A549 (cell line): ENCODE measurements around the gene ZFYVE27. TPM values are rescaled to one million over a fixed set of nuclear protein-coding genes. Genes with fewer than 3 reads are reported as not detected.

Experiments
- ATAC-seq, 2 experiments: fragments of 200-7000 bp in 1 of 2; fragments of >200 bp in 1 of 2; cut with Nextera tagmentation in 1 of 2; cut with Tn5 transposase in 1 of 2; 3 replicates each; pipeline versions ENCODE4 v1.8.0 to v1.9.1; 2018 to 2020; ENCODE audit warnings: mild to moderate bottlenecking in 1 of 2, moderate library complexity in 1 of 2
- CTCF ChIA-PET: fragments of 300-600 bp; sonication (Branson Sonifier 250); formaldehyde crosslinking; extraction: SDS; loops from one replicate; lab custom pipeline; 2021; ENCODE audit warnings: antibody characterized with exemption, inconsistent platforms; lab: Yijun Ruan, JAX
- POLR2A ChIA-PET: fragments of 350-600 bp; formaldehyde crosslinking; extraction: SDS; loops from one replicate; lab custom pipeline; 2021; ENCODE audit warnings: antibody characterized with exemption, inconsistent platforms; lab: Yijun Ruan, JAX
- DNase-seq, 2 experiments: peaks; one replicate each; pipeline versions ENCODE4 v3.0.0 to v3.0.0-alpha.2; 2011 to 2016; ENCODE audit warnings: low read depth in 1 of 2, low spot score in 1 of 2
- FAIRE-seq: peaks from 2 replicates; lab custom pipeline; 2011; peaks lifted over from hg19 to GRCh38; lab: Jason Lieb, UNC
- H3K27ac ChIP-seq, 2 experiments: fragments of >200 bp; sonication (Bioruptor Twin); formaldehyde crosslinking; 3 replicates each; pipeline ENCODE4 v1.5.1; 2016 to 2017
- H3K4me1 ChIP-seq: fragments of >200 bp; sonication (Bioruptor Twin); formaldehyde crosslinking; 3 replicates; pipeline ENCODE4 v1.6.1; 2016
- H3K4me2 ChIP-seq: fragments of >200 bp; sonication (Bioruptor Twin); formaldehyde crosslinking; 3 replicates; pipeline ENCODE4 v1.6.1; 2016
- H3K4me3 ChIP-seq: fragments of >200 bp; sonication (Bioruptor Twin); formaldehyde crosslinking; 3 replicates; pipeline ENCODE4 v1.5.1; 2016
- H3K9me3 ChIP-seq: fragments of >200 bp; sonication (Bioruptor Twin); formaldehyde crosslinking; 3 replicates; pipeline ENCODE4 v1.6.1; 2016
- BCL3 ChIP-seq: fragments of >200 bp; sonication (Bioruptor Twin); formaldehyde crosslinking; IDR thresholded peaks from 3 replicates; pipeline ENCODE4 v1.6.1; 2016
- CBX2 ChIP-seq: fragments of 200-600 bp; sonication (generic); IDR thresholded peaks from 2 replicates; pipeline ENCODE4 v1.6.1; 2016; ENCODE audit warnings: low read depth, mild to moderate bottlenecking, borderline replicate concordance
- CBX8 ChIP-seq: fragments of 200-600 bp; sonication (generic); IDR thresholded peaks from 2 replicates; pipeline ENCODE4 v1.6.1; 2016
- CEBPB ChIP-seq, 2 experiments: fragments of >200 bp in 1 of 2; sonication (Bioruptor Twin) in 1 of 2; formaldehyde crosslinking in 1 of 2; IDR thresholded peaks; 2 replicates each; pipeline ENCODE4 v1.6.1; 2012 to 2016
- CHD2 ChIP-seq: fragments of 150-350 bp; IDR thresholded peaks from 2 replicates; pipeline ENCODE4 v1.6.1; 2014; ENCODE audit warnings: low read length; ENCODE audit not compliant: partially characterized antibody
- E2F6 ChIP-seq: IDR thresholded peaks from 2 replicates; pipeline ENCODE4 v1.6.1; 2012; ENCODE audit warnings: low read depth, borderline replicate concordance
- EHMT2 ChIP-seq: fragments of 200-600 bp; sonication (generic); IDR thresholded peaks from 2 replicates; pipeline ENCODE4 v1.6.1; 2016; ENCODE audit warnings: antibody characterized with exemption, low read depth, mild to moderate bottlenecking, moderate library complexity
- ESRRA ChIP-seq: fragments of 150-350 bp; IDR thresholded peaks from 2 replicates; pipeline ENCODE4 v1.6.1; 2014; ENCODE audit warnings: mild to moderate bottlenecking, low read length, borderline replicate concordance
- FOSL2 ChIP-seq, 2 experiments: fragments of 450-650 bp in 1 of 2; fragments of >200 bp in 1 of 2; sonication (Bioruptor Twin) in 1 of 2; formaldehyde crosslinking; IDR thresholded peaks; 2 replicates each; pipeline versions ENCODE4 v1.5.0 to v1.6.1; 2016 to 2020; ENCODE audit warnings: mild to moderate bottlenecking in 1 of 2, moderate library complexity in 1 of 2
- GATA3 ChIP-seq: IDR thresholded peaks from 2 replicates; pipeline ENCODE4 v1.6.1; 2012; ENCODE audit warnings: borderline replicate concordance
- HDAC2 ChIP-seq: fragments of 200-600 bp; sonication (generic); IDR thresholded peaks from 2 replicates; pipeline ENCODE4 v1.6.1; 2016
- HMGXB4 ChIP-seq: fragments of 250-450 bp; sonication (Bioruptor Pico); IDR thresholded peaks from 2 replicates; pipeline ENCODE4 v1.5.0; 2021; ENCODE audit warnings: mild to moderate bottlenecking, moderate library complexity, borderline replicate concordance
- HOXB13 ChIP-seq: fragments of 250-450 bp; sonication (Bioruptor Pico); IDR thresholded peaks from 2 replicates; pipeline ENCODE4 v1.5.0; 2020; ENCODE audit warnings: low read depth, mild to moderate bottlenecking, moderate library complexity
- MAZ ChIP-seq: fragments of 150-350 bp; IDR thresholded peaks from 2 replicates; pipeline ENCODE4 v1.6.1; 2014; ENCODE audit warnings: antibody characterized with exemption, low read depth, low read length, borderline replicate concordance
- NR3C1 ChIP-seq: fragments of >200 bp; sonication (Bioruptor Twin); formaldehyde crosslinking; IDR thresholded peaks from 3 replicates; pipeline ENCODE4 v1.6.1; 2017
- RAD21 ChIP-seq, 2 experiments: fragments of >200 bp in 1 of 2; sonication (Bioruptor Twin) in 1 of 2; formaldehyde crosslinking in 1 of 2; IDR thresholded peaks in 1 of 2; conservative IDR thresholded peaks in 1 of 2; 2 replicates in 1 of 2; 3 replicates in 1 of 2; pipeline ENCODE4 v1.6.1; 2012 to 2018; ENCODE audit warnings: inconsistent platforms in 1 of 2
- RNF2 ChIP-seq: fragments of 200-600 bp; sonication (generic); IDR thresholded peaks from 2 replicates; pipeline ENCODE4 v1.6.1; 2016; ENCODE audit warnings: low read depth, mild to moderate bottlenecking, antibody characterized with exemption, moderate library complexity, borderline replicate concordance
- ZFP36 ChIP-seq: fragments of 450-650 bp; IDR thresholded peaks from 2 replicates; pipeline ENCODE4 v1.6.1; 2014; ENCODE audit warnings: borderline replicate concordance; ENCODE audit not compliant: partially characterized antibody
- ZNF302 ChIP-seq: fragments of 250-450 bp; sonication (Bioruptor Pico); IDR thresholded peaks from 2 replicates; pipeline ENCODE4 v1.9.0; 2021; ENCODE audit warnings: inconsistent platforms, mild to moderate bottlenecking, moderate library complexity
- WGBS: methylation state at CpG from one replicate; pipeline ENCODE4 v1.1.6; 2017; ENCODE audit errors: missing lambda C conversion rate; 5-methylcytosine and 5-hydroxymethylcytosine counted together
- polyA plus RNA-seq, 4 experiments: library from polyadenylated mRNA; depleted of rRNA in 3 of 4; stranded (reverse); fragments of >200 nt; fragmentation: RNase III in 1 of 4; extraction: RNeasy Plus Mini Kit Qiagen cat#74134 plus additional on column Dnase treatment in 1 of 4; gene quantifications; 2 replicates in 3 of 4; 3 replicates in 1 of 4; pipeline ENCODE4 v1.2.3, GENCODE V29; 2011 to 2017

Gene ZFYVE27
- polyA plus RNA-seq, 2 of the 4 experiments (the other 2 are of a cell fraction): 17.1 to 20.1 TPM

GRCh38 chr10:97738616-97739015 lies 1.7 kb downstream of the ZFYVE27 start:
- no peak for TF ChIP-seq CHD2
- TF ChIP-seq GATA3: no peak
- no peak for TF ChIP-seq EHMT2
- no peak for TF ChIP-seq HOXB13 (CRISPR knock-in tag)
- no peak for TF ChIP-seq BCL3
- no peak for TF ChIP-seq RAD21 (conservative IDR thresholded peaks at IDR 0.05 in 1 of 2, IDR thresholded peaks at IDR 0.05 in 1 of 2)
- no peak for TF ChIP-seq E2F6
- no peak for TF ChIP-seq ZFP36
- no peak for TF ChIP-seq ZNF302
- TF ChIP-seq HMGXB4 (CRISPR knock-in tag): no peak
- no peak for TF ChIP-seq CBX8
- no peak for TF ChIP-seq RNF2
- TF ChIP-seq, all 56 proteins: peak for 0
- ChIA-PET CTCF (interaction anchor here (0.6 to 1.7 kb wide), 3 partner anchors 29 to 131 kb away, joined by 3 to 4 read pairs (median 4); no protein-coding TSS in a partner anchor), POLR2A (no interaction called here)
- H3K4me1 ChIP-seq: peaks cover 9% of the 10 kb centered on the region; the same call in 2 of the 3 replicates
- 96% methylated on average over 4 of the region's 4 CpGs for WGBS
- ATAC-seq: no peak
- H3K9me3 ChIP-seq: no peaks in the 10 kb centered on the region
- H3K27ac ChIP-seq: no peak overlapping the region
- no peak for DNase-seq
- H3K4me3 ChIP-seq: no peak overlapping the region
- no peak for FAIRE-seq
- peak overlapping the region; percentile 92 for H3K4me2 ChIP-seq

GRCh38 chr10:97740613-97741012 lies 3.7 kb downstream of the ZFYVE27 start:
- POLR2A ChIA-PET: no interaction called here
- ATAC-seq (no peak), FAIRE-seq (no peak), DNase-seq (no peak)
- peaks cover 9% of the 10 kb centered on the region; the same call in 2 of the 3 replicates for H3K4me1 ChIP-seq
- H3K27ac ChIP-seq: no peak overlapping the region
- no peaks in the 10 kb centered on the region for H3K9me3 ChIP-seq
- no peak for TF ChIP-seq CEBPB (IDR thresholded peaks at IDR 0.05)
- TF ChIP-seq HDAC2: no peak
- TF ChIP-seq MAZ: no peak
- no peak for TF ChIP-seq FOSL2 (IDR thresholded peaks at IDR 0.05)
- no peak for TF ChIP-seq FOSL2 (CRISPR knock-in tag; IDR thresholded peaks at IDR 0.05)
- TF ChIP-seq ESRRA: no peak
- TF ChIP-seq BCL3: no peak
- TF ChIP-seq CBX2: no peak
- no peak for TF ChIP-seq NR3C1
- no peak for TF ChIP-seq ZFP36
- no peak overlapping the region for H3K4me3 ChIP-seq
- CTCF ChIA-PET: interaction anchor here (1.0 to 1.7 kb wide), 5 partner anchors 9 to 64 kb away, joined by 3 to 7 read pairs (median 3); no protein-coding TSS in a partner anchor
- 96% methylated on average over 2 of the region's 2 CpGs for WGBS
- H3K4me2 ChIP-seq: no peak overlapping the region
